Vagina (tissue), 2 donors: Measurements from ENCODE around the gene PPIL6. TPM values are rescaled to one million over a fixed set of nuclear protein-coding genes. Genes with fewer than 3 reads are reported as not detected.

ENCODE experiments used
- DNase-seq, 2 donors: peaks; one replicate each; pipeline ENCODE4 v3.0.0-alpha.2; 2017; ENCODE audit errors: extremely low spot score in 2 of 2
- H3K27ac ChIP-seq: fragments of 200-600 bp; sonication (generic); one replicate; pipeline ENCODE4 v1.5.1; 2019
- H3K27me3 ChIP-seq: fragments of 200-600 bp; sonication (generic); one replicate; pipeline ENCODE4 v1.5.1; 2019
- H3K36me3 ChIP-seq, 2 donors: fragments of 200-600 bp; sonication (generic); one replicate each; pipeline ENCODE4 v1.5.1; 2017 to 2019
- H3K4me1 ChIP-seq: fragments of 200-600 bp; sonication (generic); one replicate; pipeline ENCODE4 v1.5.1; 2019
- H3K4me3 ChIP-seq, 2 donors: fragments of 200-600 bp; sonication (generic); 1 replicate in 1 of 2; 2 replicates in 1 of 2; pipeline ENCODE4 v1.5.1; 2016 to 2019
- H3K9me3 ChIP-seq: fragments of 200-600 bp; sonication (generic); one replicate; pipeline ENCODE4 v1.5.1; 2019
- POLR2A ChIP-seq, 2 donors: fragments of 450-650 bp; IDR thresholded peaks; one replicate each; pipeline ENCODE4 v1.6.1; 2017; ENCODE audit warnings: antibody characterized with exemption in 2 of 2, mild to moderate bottlenecking in 2 of 2, moderate library complexity in 2 of 2
- POLR2AphosphoS5 ChIP-seq, 2 donors: sonication (generic); formaldehyde crosslinking; IDR thresholded peaks; one replicate each; pipeline ENCODE4 v1.9.0; 2017; ENCODE audit warnings: antibody characterized with exemption in 2 of 2, mild to moderate bottlenecking in 2 of 2, low read depth in 1 of 2; ENCODE audit not compliant: insufficient read depth in 1 of 2
- intact Hi-C: fragments of 100-400 bp; cut with DNase I; formaldehyde crosslinking; loops from one replicate; pipeline ENCODE4 v1.15.1; 2023
- total RNA-seq: library from RNA; depleted of rRNA; stranded (reverse); fragments of >200 nt; gene quantifications from one replicate; pipeline ENCODE4 v1.2.3, GENCODE V29; 2016
- TF ChIP-seq, protein P1 (sequence below), 3 experiments: fragments of 450-650 bp in 2 of 3; fragments of 200-600 bp in 1 of 3; sonication (generic) in 1 of 3; IDR thresholded peaks; one replicate each; pipeline ENCODE4 v1.5.1; 2017 to 2019; ENCODE audit warnings: antibody characterized with exemption in 3 of 3, mild to moderate bottlenecking in 2 of 3, moderate library complexity in 2 of 3

PPIL6 gene
- total RNA-seq, 1 donor from 2014 or later: 3.9 TPM

DNA sequence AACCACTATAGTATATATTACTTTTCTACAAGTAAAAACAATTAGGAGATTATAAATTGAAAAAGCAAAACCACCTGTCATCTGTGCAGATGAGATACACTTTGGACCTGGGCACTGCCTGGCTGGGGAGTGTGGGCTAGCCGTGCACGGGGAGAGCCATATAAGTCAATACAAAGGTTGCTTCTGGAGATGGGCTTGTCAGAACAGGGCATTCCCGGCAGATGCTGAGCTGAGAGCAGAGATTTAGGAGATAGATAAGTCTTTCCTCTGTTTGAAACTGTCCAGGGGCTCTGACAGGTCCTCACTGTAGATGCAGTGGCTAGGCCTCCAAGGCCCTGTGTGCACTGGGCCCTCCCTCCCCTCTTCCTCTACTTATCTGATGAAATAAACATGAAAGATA, 92.6 kb downstream of the PPIL6 start:
- H3K4me1 ChIP-seq: peaks cover 32% of the 10 kb centered on the region
- no peaks in the 10 kb centered on the region for H3K36me3 ChIP-seq
- H3K27ac ChIP-seq: no peak overlapping the region
- TF ChIP-seq, protein P1, sequence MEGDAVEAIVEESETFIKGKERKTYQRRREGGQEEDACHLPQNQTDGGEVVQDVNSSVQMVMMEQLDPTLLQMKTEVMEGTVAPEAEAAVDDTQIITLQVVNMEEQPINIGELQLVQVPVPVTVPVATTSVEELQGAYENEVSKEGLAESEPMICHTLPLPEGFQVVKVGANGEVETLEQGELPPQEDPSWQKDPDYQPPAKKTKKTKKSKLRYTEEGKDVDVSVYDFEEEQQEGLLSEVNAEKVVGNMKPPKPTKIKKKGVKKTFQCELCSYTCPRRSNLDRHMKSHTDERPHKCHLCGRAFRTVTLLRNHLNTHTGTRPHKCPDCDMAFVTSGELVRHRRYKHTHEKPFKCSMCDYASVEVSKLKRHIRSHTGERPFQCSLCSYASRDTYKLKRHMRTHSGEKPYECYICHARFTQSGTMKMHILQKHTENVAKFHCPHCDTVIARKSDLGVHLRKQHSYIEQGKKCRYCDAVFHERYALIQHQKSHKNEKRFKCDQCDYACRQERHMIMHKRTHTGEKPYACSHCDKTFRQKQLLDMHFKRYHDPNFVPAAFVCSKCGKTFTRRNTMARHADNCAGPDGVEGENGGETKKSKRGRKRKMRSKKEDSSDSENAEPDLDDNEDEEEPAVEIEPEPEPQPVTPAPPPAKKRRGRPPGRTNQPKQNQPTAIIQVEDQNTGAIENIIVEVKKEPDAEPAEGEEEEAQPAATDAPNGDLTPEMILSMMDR (IDR thresholded peaks at IDR 0.05): no peak
- TF ChIP-seq POLR2A (IDR thresholded peaks at IDR 0.05) (no peak), POLR2AphosphoS5 (IDR thresholded peaks at IDR 0.05; ENCODE audit: insufficient read depth in 1 of 2, low read depth in 1 of 2) (no peak)
- DNase-seq: no peak
- no peaks in the 10 kb centered on the region for H3K27me3 ChIP-seq
- no peak overlapping the region for H3K4me3 ChIP-seq
- no peaks in the 10 kb centered on the region for H3K9me3 ChIP-seq
- intact Hi-C loops: no loop called here

DNA sequence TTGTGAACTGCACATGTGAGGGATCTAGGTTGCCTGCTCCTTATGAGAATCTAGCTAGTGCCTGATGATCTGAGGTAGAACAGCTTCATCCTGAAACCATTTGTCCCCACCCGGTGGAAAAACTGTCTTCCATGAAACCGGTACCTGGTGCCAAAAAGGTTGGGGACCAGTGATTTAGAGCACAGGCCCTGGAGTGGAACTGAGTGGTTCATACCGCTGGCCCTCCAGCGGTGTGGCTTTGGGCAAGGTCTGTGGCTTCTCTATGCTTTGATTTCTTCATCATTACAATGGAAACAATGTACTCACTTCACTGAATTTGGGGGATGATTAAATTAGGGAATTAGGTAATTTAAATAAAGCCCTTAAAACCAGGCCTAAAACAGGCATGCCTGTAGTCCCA, 94.4 kb downstream of the PPIL6 start:
- no peak for DNase-seq
- H3K4me3 ChIP-seq: no peak overlapping the region
- no peak for TF ChIP-seq POLR2A (IDR thresholded peaks at IDR 0.05)
- TF ChIP-seq POLR2AphosphoS5 (IDR thresholded peaks at IDR 0.05; ENCODE audit: insufficient read depth in 1 of 2, low read depth in 1 of 2): no peak
- TF ChIP-seq, protein P1 (IDR thresholded peaks at IDR 0.05): no peak
- intact Hi-C loops: no loop called here
- no peaks in the 10 kb centered on the region for H3K36me3 ChIP-seq
- peaks cover 18% of the 10 kb centered on the region for H3K4me1 ChIP-seq
- H3K27ac ChIP-seq: no peak overlapping the region
- H3K9me3 ChIP-seq: no peaks in the 10 kb centered on the region
- no peaks in the 10 kb centered on the region for H3K27me3 ChIP-seq

DNA sequence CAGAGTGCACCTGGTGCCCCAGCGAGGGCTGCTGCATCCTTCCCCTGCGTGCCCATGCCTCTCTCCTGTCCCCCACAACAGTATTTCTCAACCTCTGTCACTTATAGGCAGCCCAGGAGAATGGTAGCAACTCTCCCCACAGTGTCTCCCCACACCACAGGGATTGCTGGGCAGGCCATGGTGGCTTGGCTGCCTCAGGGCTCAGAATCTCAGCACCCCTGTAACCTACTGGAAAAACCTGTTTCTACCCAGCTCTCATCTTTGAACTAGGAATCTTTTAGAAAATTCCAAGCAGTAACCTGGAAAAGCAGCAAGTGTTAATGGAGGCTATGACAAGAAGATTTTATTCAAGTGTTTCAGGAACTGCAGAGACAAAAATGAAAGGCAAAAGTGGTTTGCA, 96.2 kb downstream of the PPIL6 start:
- Histone ChIP-seq H3K36me3 (no peaks in the 10 kb centered on the region), H3K4me3 (no peak overlapping the region), H3K9me3 (no peaks in the 10 kb centered on the region), H3K27me3 (no peaks in the 10 kb centered on the region), H3K27ac (no peak overlapping the region), H3K4me1 (peaks cover under 1% of the 10 kb centered on the region)
- TF ChIP-seq POLR2A (IDR thresholded peaks at IDR 0.05) (no peak), POLR2AphosphoS5 (IDR thresholded peaks at IDR 0.05; ENCODE audit: insufficient read depth in 1 of 2, low read depth in 1 of 2) (no peak)
- TF ChIP-seq, protein P1 (IDR thresholded peaks at IDR 0.05): no peak
- no peak for DNase-seq
- intact Hi-C loops: no loop called here

DNA sequence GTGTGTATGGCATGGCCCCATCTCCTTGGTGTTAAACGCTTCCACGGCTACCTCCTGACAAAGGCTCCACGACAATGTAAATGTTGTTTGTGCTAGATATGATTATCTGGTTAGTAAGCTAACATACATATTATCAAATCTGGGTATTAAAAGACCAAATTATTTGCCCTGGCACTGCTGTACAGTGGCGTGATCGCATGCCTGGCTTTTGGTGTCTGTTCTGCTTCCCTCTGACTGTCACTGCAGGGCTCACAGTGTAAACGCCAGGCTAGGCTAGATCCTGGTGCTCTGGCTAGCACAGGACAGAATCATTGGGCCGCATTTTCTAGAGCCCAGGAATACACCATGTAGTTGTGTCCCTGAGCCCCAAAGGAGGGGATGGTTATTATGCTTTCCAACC, 96.9 kb downstream of the PPIL6 start:
- Histone ChIP-seq H3K9me3 (no peaks in the 10 kb centered on the region), H3K27ac (no peak overlapping the region)
- TF ChIP-seq POLR2AphosphoS5 (IDR thresholded peaks at IDR 0.05; ENCODE audit: insufficient read depth in 1 of 2, low read depth in 1 of 2): no peak
- TF ChIP-seq, protein P1 (IDR thresholded peaks at IDR 0.05): no peak
- no peak for TF ChIP-seq POLR2A (IDR thresholded peaks at IDR 0.05)

DNA sequence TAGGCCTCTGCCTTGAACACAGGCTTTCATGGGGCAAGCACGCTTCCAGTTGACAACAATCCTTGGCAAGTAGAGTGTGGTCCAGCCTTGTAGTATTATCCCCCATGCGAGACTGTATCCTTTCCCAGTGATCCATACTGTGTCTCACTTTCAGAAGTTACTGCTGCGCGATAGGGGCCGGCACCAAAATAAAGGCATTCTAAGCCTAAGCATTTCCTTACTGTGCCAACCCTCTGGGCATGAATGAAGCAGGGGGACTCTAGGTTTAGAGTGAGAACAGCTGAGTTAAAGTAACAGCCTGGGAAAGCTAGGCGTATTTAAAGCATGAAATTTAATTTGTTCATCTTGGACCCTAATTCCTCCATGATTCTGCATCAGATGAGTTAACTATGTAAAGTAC, 97.5 kb downstream of the PPIL6 start:
- Histone ChIP-seq H3K9me3 (no peaks in the 10 kb centered on the region), H3K4me1 (no peaks in the 10 kb centered on the region), H3K36me3 (no peaks in the 10 kb centered on the region), H3K4me3 (no peak overlapping the region), H3K27ac (no peak overlapping the region), H3K27me3 (no peaks in the 10 kb centered on the region)
- TF ChIP-seq, protein P1 (IDR thresholded peaks at IDR 0.05): no peak
- peak in 1 of 2 donors; percentile 37 for DNase-seq
- intact Hi-C loops: no loop called here

More for the DNA sequence above, 96.9 kb downstream of the PPIL6 start:
- intact Hi-C loops: no loop called here
- Histone ChIP-seq H3K4me3 (no peak overlapping the region), H3K27me3 (no peaks in the 10 kb centered on the region), H3K4me1 (no peaks in the 10 kb centered on the region), H3K36me3 (no peaks in the 10 kb centered on the region)
- DNase-seq: peak in 1 of 2 donors; percentile 27
